CD8-positive, alpha-beta memory T cell (primary cell): ENCODE measurements around the gene NKAIN2. TPM values are rescaled to one million over a fixed set of nuclear protein-coding genes. Genes with fewer than 3 reads are reported as not detected.

Source experiments
- CTCF ChIA-PET: fragments of 350-600 bp; sonication (Branson Sonifier 250); formaldehyde crosslinking; loops from one replicate; lab custom pipeline; 2021; ENCODE audit warnings: antibody characterized with exemption; lab: Charles Lee
- POLR2A ChIA-PET: fragments of 350-600 bp; sonication (Branson Sonifier 250); formaldehyde crosslinking; loops from one replicate; lab custom pipeline; 2021; ENCODE audit warnings: antibody characterized with exemption; lab: Charles Lee
- DNase-seq, 5 donors: peaks; one replicate each; pipeline versions ENCODE4 v3.0.0 to v3.0.0-alpha.2; 2020 to 2022; ENCODE audit warnings: mixed read lengths in 1 of 5
- H3K27ac ChIP-seq: one replicate; pipeline ENCODE4 v1.7.0; 2013; ENCODE audit warnings: low read depth, mild to moderate bottlenecking, low read length, moderate library complexity
- H3K27me3 ChIP-seq: 2 replicates; pipeline ENCODE4 v1.7.0; 2013; ENCODE audit warnings: low read length, mild to moderate bottlenecking; ENCODE audit not compliant: insufficient read depth, poor library complexity, severe bottlenecking
- H3K36me3 ChIP-seq: 2 replicates; pipeline ENCODE4 v1.7.0; 2013; ENCODE audit warnings: mild to moderate bottlenecking, low read length, moderate library complexity; ENCODE audit not compliant: insufficient read depth
- H3K4me1 ChIP-seq: 2 replicates; pipeline ENCODE4 v1.7.0; 2013; ENCODE audit warnings: mild to moderate bottlenecking, low read length, moderate library complexity; ENCODE audit not compliant: insufficient read depth
- H3K4me3 ChIP-seq: 2 replicates; pipeline ENCODE4 v1.7.0; 2013; ENCODE audit warnings: mild to moderate bottlenecking, low read length
- H3K9me3 ChIP-seq: 2 replicates; pipeline ENCODE4 v1.7.0; 2013; ENCODE audit warnings: mild to moderate bottlenecking, low read length
- H3K27ac Mint-ChIP-seq, 8 donors: one replicate each; pipeline ENCODE4 v1.8.0; 2020 to 2021; ENCODE audit warnings: mixed read lengths in 8 of 8, mild to moderate bottlenecking in 6 of 8, inconsistent platforms in 3 of 8, moderate library complexity in 3 of 8
- H3K27me3 Mint-ChIP-seq, 2 donors: one replicate each; pipeline ENCODE4 v1.8.0; 2020 to 2021; ENCODE audit warnings: mixed read lengths in 2 of 2, mild to moderate bottlenecking in 1 of 2, moderate library complexity in 1 of 2
- H3K36me3 Mint-ChIP-seq, 3 donors: one replicate each; pipeline ENCODE4 v1.8.0; 2020 to 2021; ENCODE audit warnings: mixed read lengths in 3 of 3, inconsistent platforms in 1 of 3, mild to moderate bottlenecking in 1 of 3
- H3K4me1 Mint-ChIP-seq, 3 donors: one replicate each; pipeline ENCODE4 v1.8.0; 2020 to 2021; ENCODE audit warnings: mixed read lengths in 3 of 3, inconsistent platforms in 1 of 3, mild to moderate bottlenecking in 1 of 3
- H3K4me3 Mint-ChIP-seq, 7 donors: one replicate each; pipeline ENCODE4 v1.8.0; 2020 to 2021; ENCODE audit warnings: mixed read lengths in 7 of 7, mild to moderate bottlenecking in 6 of 7, moderate library complexity in 4 of 7, inconsistent platforms in 2 of 7
- H3K9me3 Mint-ChIP-seq, 5 donors: one replicate each; pipeline ENCODE4 v1.8.0; 2020 to 2022; ENCODE audit warnings: mixed read lengths in 5 of 5, mild to moderate bottlenecking in 3 of 5, moderate library complexity in 2 of 5, inconsistent platforms in 1 of 5
- polyA plus RNA-seq: library from polyadenylated mRNA; unstranded; fragments of 300-500 nt; fragmentation: Illumina TruSeq; gene quantifications from one replicate; pipeline ENCODE4 v1.2.3, GENCODE V29; 2021
- total RNA-seq, 2 experiments: library from RNA; stranded (reverse); gene quantifications; one replicate each; pipeline ENCODE4 v1.2.3, GENCODE V29; 2021

Gene NKAIN2
- total and polyA plus RNA-seq, 3 experiments from 2014 or later, result not detected

DNA sequence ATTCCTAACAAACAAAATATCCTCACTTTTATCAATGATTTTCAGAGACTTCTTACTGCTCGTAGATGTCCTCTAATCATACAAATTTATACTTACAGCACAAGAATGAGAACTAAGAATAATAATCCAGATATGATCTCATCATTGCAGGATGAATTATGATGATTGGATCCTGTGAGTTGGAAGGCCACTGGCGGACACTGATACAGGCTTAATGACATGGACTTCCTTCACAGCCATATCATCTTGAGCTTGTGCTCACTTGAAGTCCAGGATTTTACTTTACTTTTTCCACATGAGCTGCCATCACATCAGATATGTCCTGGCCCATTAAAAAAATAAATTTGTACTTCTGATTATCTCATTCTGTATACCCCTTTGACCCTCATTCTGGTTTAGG, 94.3 kb downstream of the NKAIN2 start:
- DNase-seq, result no peak
- Histone ChIP-seq H3K4me3 (no peak overlapping the region), H3K9me3 (no peaks in the 10 kb centered on the region), H3K4me1 (no peaks in the 10 kb centered on the region), H3K27me3 (no peaks in the 10 kb centered on the region), H3K36me3 (no peaks in the 10 kb centered on the region), H3K27ac (no peak overlapping the region)
- no peak overlapping the region for H3K4me3 Mint-ChIP-seq
- ChIA-PET POLR2A (no interaction called here), CTCF (no interaction called here)
- H3K27me3 Mint-ChIP-seq, result no peaks in the 10 kb centered on the region
- no peaks in the 10 kb centered on the region for H3K4me1 Mint-ChIP-seq
- H3K36me3 Mint-ChIP-seq, result no peaks in the 10 kb centered on the region
- H3K27ac Mint-ChIP-seq, result no peak overlapping the region
- peaks cover 0 to 9% (median 5%) of the 10 kb centered on the region in 5 donors for H3K9me3 Mint-ChIP-seq

GRCh38 chr6:123898665-123899064, 95.0 kb downstream of the NKAIN2 start:
- H3K27ac ChIP-seq, result no peak overlapping the region
- no peaks in the 10 kb centered on the region for H3K4me1 ChIP-seq
- no peak overlapping the region for H3K4me3 ChIP-seq
- no peaks in the 10 kb centered on the region for H3K9me3 ChIP-seq
- H3K9me3 Mint-ChIP-seq, result peaks cover 0 to 9% (median 5%) of the 10 kb centered on the region in 5 donors
- DNase-seq, result no peak
- no peaks in the 10 kb centered on the region for H3K27me3 Mint-ChIP-seq
- no peaks in the 10 kb centered on the region for H3K36me3 ChIP-seq
- H3K36me3 Mint-ChIP-seq, result no peaks in the 10 kb centered on the region
- H3K4me3 Mint-ChIP-seq, result no peak overlapping the region
- POLR2A ChIA-PET, result no interaction called here
- H3K27ac Mint-ChIP-seq, result no peak overlapping the region
- CTCF ChIA-PET, result no interaction called here
- no peaks in the 10 kb centered on the region for H3K27me3 ChIP-seq
- no peaks in the 10 kb centered on the region for H3K4me1 Mint-ChIP-seq

DNA sequence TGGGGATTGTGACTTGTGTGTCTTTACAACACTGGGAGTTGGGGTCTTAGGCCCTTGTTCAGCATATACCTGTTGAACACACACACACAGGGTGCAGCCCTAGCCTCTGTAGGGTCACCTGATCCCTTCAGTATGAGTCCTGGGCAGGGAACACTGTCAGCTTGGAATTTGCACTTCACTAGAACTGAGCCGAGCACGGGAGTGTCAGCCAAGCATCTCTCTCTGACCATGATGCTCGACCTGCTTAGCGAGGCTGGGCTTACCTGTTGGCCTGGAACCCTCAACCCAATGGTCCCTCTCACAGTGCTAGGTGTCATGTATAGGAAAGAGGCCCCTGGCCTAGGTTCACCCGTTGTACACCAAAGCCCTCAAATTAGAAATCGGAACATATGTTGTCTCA, 96.1 kb downstream of the NKAIN2 start:
- no peak overlapping the region for H3K4me3 Mint-ChIP-seq
- peaks cover 0 to 9% (median 5%) of the 10 kb centered on the region in 5 donors for H3K9me3 Mint-ChIP-seq
- ChIA-PET CTCF (no interaction called here), POLR2A (no interaction called here)
- no peaks in the 10 kb centered on the region for H3K27me3 Mint-ChIP-seq
- H3K27ac Mint-ChIP-seq, result no peak overlapping the region
- no peak overlapping the region for H3K27ac ChIP-seq
- DNase-seq, result no peak
- H3K4me3 ChIP-seq, result no peak overlapping the region
- H3K4me1 ChIP-seq, result no peaks in the 10 kb centered on the region
- no peaks in the 10 kb centered on the region for H3K36me3 Mint-ChIP-seq
- H3K4me1 Mint-ChIP-seq, result no peaks in the 10 kb centered on the region
- no peaks in the 10 kb centered on the region for H3K36me3 ChIP-seq
- no peaks in the 10 kb centered on the region for H3K27me3 ChIP-seq
- H3K9me3 ChIP-seq, result no peaks in the 10 kb centered on the region

GRCh38 chr6:123901436-123901835, 97.8 kb downstream of the NKAIN2 start:
- Histone ChIP-seq H3K27me3 (no peaks in the 10 kb centered on the region), H3K4me1 (no peaks in the 10 kb centered on the region), H3K27ac (no peak overlapping the region), H3K9me3 (no peaks in the 10 kb centered on the region), H3K4me3 (no peak overlapping the region), H3K36me3 (no peaks in the 10 kb centered on the region)
- H3K27ac Mint-ChIP-seq, result no peak overlapping the region
- CTCF ChIA-PET, result no interaction called here
- DNase-seq, result no peak
- POLR2A ChIA-PET, result no interaction called here
- no peak overlapping the region for H3K4me3 Mint-ChIP-seq
- H3K36me3 Mint-ChIP-seq, result no peaks in the 10 kb centered on the region
- H3K9me3 Mint-ChIP-seq, result peaks cover 0 to 9% (median 6%) of the 10 kb centered on the region in 5 donors
- H3K4me1 Mint-ChIP-seq, result no peaks in the 10 kb centered on the region
- H3K27me3 Mint-ChIP-seq, result no peaks in the 10 kb centered on the region

- Histone ChIP-seq H3K27me3 (no peaks in the 10 kb centered on the region), H3K4me1 (no peaks in the 10 kb centered on the region), H3K36me3 (no peaks in the 10 kb centered on the region), H3K9me3 (no peaks in the 10 kb centered on the region), H3K27ac (no peak overlapping the region), H3K4me3 (no peak overlapping the region)
- H3K36me3 Mint-ChIP-seq, result no peaks in the 10 kb centered on the region
- peaks cover 0 to 9% (median 6%) of the 10 kb centered on the region in 5 donors for H3K9me3 Mint-ChIP-seq
- H3K4me3 Mint-ChIP-seq, result no peak overlapping the region
- H3K27ac Mint-ChIP-seq, result peak overlapping the region in 1 of 8 donors; percentile 34
- no peaks in the 10 kb centered on the region for H3K4me1 Mint-ChIP-seq
- no peak for DNase-seq
- ChIA-PET POLR2A (no interaction called here), CTCF (no interaction called here)
- H3K27me3 Mint-ChIP-seq, result no peaks in the 10 kb centered on the region
Observed at GRCh38 chr6:123902738-123903313, 99.2 kb downstream of the NKAIN2 start.

DNA sequence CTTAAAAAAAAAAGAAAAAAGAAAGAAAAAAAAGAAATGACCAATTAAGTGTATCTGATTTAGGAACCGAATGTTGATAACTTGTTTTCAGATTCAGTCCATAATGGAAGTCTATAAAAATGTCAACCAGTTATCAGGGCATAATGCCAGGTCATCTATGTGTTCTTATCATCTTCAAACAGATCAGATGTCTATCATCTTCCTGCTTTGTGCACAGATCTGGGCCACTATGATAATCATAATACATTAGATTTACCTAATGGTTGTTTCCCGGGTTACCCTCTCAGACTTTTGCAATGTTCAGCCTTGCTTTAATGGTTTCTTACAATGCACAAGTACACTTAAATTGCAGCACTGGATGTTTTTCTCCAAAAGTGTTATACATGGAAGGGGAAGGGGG, 100.6 kb downstream of the NKAIN2 start:
- Histone ChIP-seq H3K27ac (no peak overlapping the region), H3K4me3 (no peak overlapping the region), H3K9me3 (no peaks in the 10 kb centered on the region), H3K36me3 (no peaks in the 10 kb centered on the region), H3K4me1 (no peaks in the 10 kb centered on the region), H3K27me3 (no peaks in the 10 kb centered on the region)
- ChIA-PET CTCF (no interaction called here), POLR2A (no interaction called here)
- no peak for DNase-seq
- H3K9me3 Mint-ChIP-seq, result peaks cover 1 to 7% (median 5%) of the 10 kb centered on the region in 5 donors
- peaks cover 0 to 2% of the 10 kb centered on the region in 2 donors for H3K27me3 Mint-ChIP-seq
- H3K4me3 Mint-ChIP-seq, result no peak overlapping the region
- H3K36me3 Mint-ChIP-seq, result no peaks in the 10 kb centered on the region
- no peaks in the 10 kb centered on the region for H3K4me1 Mint-ChIP-seq
- H3K27ac Mint-ChIP-seq, result no peak overlapping the region

DNA sequence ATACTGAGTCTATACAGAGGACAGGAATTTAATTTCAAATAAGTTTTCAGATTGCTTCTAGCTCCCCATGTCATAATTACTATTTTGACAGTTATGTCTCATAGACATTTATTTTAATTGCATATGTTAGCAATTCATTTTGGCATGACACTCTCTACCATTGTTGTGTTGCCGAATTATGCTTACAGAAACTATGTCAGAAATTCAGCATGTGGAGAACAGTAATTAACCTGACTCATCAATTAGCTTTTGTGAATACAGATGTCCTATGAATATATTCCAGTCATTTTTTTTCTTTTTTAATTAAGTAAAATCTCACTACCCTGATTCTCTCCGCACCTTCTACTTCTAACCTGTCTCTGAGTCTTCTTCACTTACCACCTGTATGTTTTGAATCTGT, 105.1 kb downstream of the NKAIN2 start:
- Histone ChIP-seq H3K36me3 (no peaks in the 10 kb centered on the region), H3K4me1 (no peaks in the 10 kb centered on the region), H3K9me3 (no peaks in the 10 kb centered on the region), H3K27ac (no peak overlapping the region), H3K4me3 (no peak overlapping the region), H3K27me3 (no peaks in the 10 kb centered on the region)
- H3K4me3 Mint-ChIP-seq, result no peak overlapping the region
- peaks cover 2 to 9% (median 3%) of the 10 kb centered on the region in 5 donors for H3K9me3 Mint-ChIP-seq
- POLR2A ChIA-PET, result no interaction called here
- no peaks in the 10 kb centered on the region for H3K36me3 Mint-ChIP-seq
- no peaks in the 10 kb centered on the region for H3K4me1 Mint-ChIP-seq
- no peak overlapping the region for H3K27ac Mint-ChIP-seq
- H3K27me3 Mint-ChIP-seq, result peaks cover 0 to 3% of the 10 kb centered on the region in 2 donors
- CTCF ChIA-PET, result no interaction called here
- no peak for DNase-seq

- H3K36me3 Mint-ChIP-seq, result no peaks in the 10 kb centered on the region
- ChIA-PET CTCF (no interaction called here), POLR2A (no interaction called here)
- H3K4me3 Mint-ChIP-seq, result no peak overlapping the region
- H3K27ac ChIP-seq, result no peak overlapping the region
- no peaks in the 10 kb centered on the region for H3K36me3 ChIP-seq
- H3K9me3 Mint-ChIP-seq, result peaks cover 2 to 9% (median 3%) of the 10 kb centered on the region in 5 donors
- H3K27me3 ChIP-seq, result no peaks in the 10 kb centered on the region
- DNase-seq, result no peak
- H3K9me3 ChIP-seq, result no peaks in the 10 kb centered on the region
- peaks cover 0 to 3% of the 10 kb centered on the region in 2 donors for H3K27me3 Mint-ChIP-seq
- no peak overlapping the region for H3K4me3 ChIP-seq
- no peak overlapping the region for H3K27ac Mint-ChIP-seq
- H3K4me1 Mint-ChIP-seq, result no peaks in the 10 kb centered on the region
- H3K4me1 ChIP-seq, result no peaks in the 10 kb centered on the region
Observed at GRCh38 chr6:123909989-123910388, 106.3 kb downstream of the NKAIN2 start.
